ENCODE measurements around the gene NID2. TPM values are rescaled to one million over a fixed set of nuclear protein-coding genes. Genes with fewer than 3 reads are reported as not detected.

NID2 gene
- total and polyA plus RNA-seq, 2 experiments from 2014 or later = 52.8 to 65.7 TPM

- H3K79me2 ChIP-seq = no peaks in the 10 kb centered on the region
- H3K36me3 ChIP-seq (replicated peaks; ENCODE audit: insufficient read depth, low read depth) = no peaks in the 10 kb centered on the region
- no peak overlapping the region for H3K4me3 ChIP-seq
- no peaks in the 10 kb centered on the region for H4K20me1 ChIP-seq (ENCODE audit: insufficient read depth, poor library complexity, severe bottlenecking)
- no peak for DNase-seq (ENCODE audit: low spot score)
- no peak overlapping the region for H2AFZ ChIP-seq
- H3K9me2 ChIP-seq (replicated peaks; ENCODE audit: insufficient read depth) = no peaks in the 10 kb centered on the region
- H3K27ac ChIP-seq = no peak overlapping the region
- H3K4me2 ChIP-seq = no peak overlapping the region
- WGBS (ENCODE audit: low lambda C conversion rate, missing lambda C conversion rate) = 98% methylated on average over 2 of the region's 2 CpGs
- H3K27me3 ChIP-seq = no peaks in the 10 kb centered on the region
- no peaks in the 10 kb centered on the region for H3K4me1 ChIP-seq (ENCODE audit: insufficient read depth)
- no peaks in the 10 kb centered on the region for H3K9me3 ChIP-seq (ENCODE audit: low read depth)
- TF ChIP-seq EZH2 (IDR thresholded peaks at IDR 0.05; ENCODE audit: borderline replicate concordance) (no peak), EZH2phosphoT487 (IDR thresholded peaks at IDR 0.05; ENCODE audit: low read depth, severe bottlenecking, unreplicated experiment) (no peak)
- TF ChIP-seq, protein P1, sequence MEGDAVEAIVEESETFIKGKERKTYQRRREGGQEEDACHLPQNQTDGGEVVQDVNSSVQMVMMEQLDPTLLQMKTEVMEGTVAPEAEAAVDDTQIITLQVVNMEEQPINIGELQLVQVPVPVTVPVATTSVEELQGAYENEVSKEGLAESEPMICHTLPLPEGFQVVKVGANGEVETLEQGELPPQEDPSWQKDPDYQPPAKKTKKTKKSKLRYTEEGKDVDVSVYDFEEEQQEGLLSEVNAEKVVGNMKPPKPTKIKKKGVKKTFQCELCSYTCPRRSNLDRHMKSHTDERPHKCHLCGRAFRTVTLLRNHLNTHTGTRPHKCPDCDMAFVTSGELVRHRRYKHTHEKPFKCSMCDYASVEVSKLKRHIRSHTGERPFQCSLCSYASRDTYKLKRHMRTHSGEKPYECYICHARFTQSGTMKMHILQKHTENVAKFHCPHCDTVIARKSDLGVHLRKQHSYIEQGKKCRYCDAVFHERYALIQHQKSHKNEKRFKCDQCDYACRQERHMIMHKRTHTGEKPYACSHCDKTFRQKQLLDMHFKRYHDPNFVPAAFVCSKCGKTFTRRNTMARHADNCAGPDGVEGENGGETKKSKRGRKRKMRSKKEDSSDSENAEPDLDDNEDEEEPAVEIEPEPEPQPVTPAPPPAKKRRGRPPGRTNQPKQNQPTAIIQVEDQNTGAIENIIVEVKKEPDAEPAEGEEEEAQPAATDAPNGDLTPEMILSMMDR (IDR thresholded peaks at IDR 0.05; ENCODE audit: poor library complexity) = no peak
Observed at GRCh38 chr14:51957950-51958349, 110.9 kb downstream of the NID2 start.

Other genes starting within 250 kb of the NID2 start
- gene GNG2, start 208.4 kb downstream of the NID2 start, total RNA-seq = 9.0 and 13.7 TPM in 2 replicates
- 5.0 and 6.6 TPM in 2 replicates for gene GNG2, start 208.4 kb downstream of the NID2 start, polyA plus RNA-seq
- gene RTRAF, start 79.5 kb downstream of the NID2 start, total RNA-seq = 94.7 and 96.8 TPM in 2 replicates
- gene RTRAF, start 79.5 kb downstream of the NID2 start, polyA plus RNA-seq = 177 and 194 TPM in 2 replicates
- 2.5 and 3.1 TPM in 2 replicates for gene PTGDR, start 198.6 kb upstream of the NID2 start, total RNA-seq
- 2.2 and 3.5 TPM in 2 replicates for gene PTGDR, start 198.6 kb upstream of the NID2 start, polyA plus RNA-seq
- gene PTGER2, start 245.3 kb upstream of the NID2 start, total RNA-seq = 18.5 and 18.7 TPM in 2 replicates
- gene PTGER2, start 245.3 kb upstream of the NID2 start, polyA plus RNA-seq = 43.0 and 49.3 TPM in 2 replicates